Heart left ventricle (tissue), 13 donors: ENCODE data around the gene ELOVL1.

ENCODE experiments used
- CTCF ChIP-seq, 12 donors: fragments of 200-600 bp; sonication (generic) in 4 of 12; IDR thresholded peaks; one replicate each; pipeline versions ENCODE4 v1.5.0 to v1.8.0; 2018 to 2022; ENCODE audit warnings: antibody characterized with exemption in 12 of 12, mild to moderate bottlenecking in 5 of 12
- POLR2A ChIP-seq, 2 donors: fragments of 450-650 bp; IDR thresholded peaks; one replicate each; pipeline ENCODE4 v1.6.1; 2017; ENCODE audit warnings: antibody characterized with exemption in 2 of 2, mild to moderate bottlenecking in 2 of 2, moderate library complexity in 2 of 2
- donor health status: ischemic (EF 13 %, LVEDD 7.1; RV severe dilation, severe dysfunction).
- donor health status: DM: no; HTN: yes; CAD: no.
- donor health status: DM: no; HTN: no; CAD: no.
- donor health status: ischemic (EF 25% LVEDD 6.9; RV normal size, moderate dysfunction).
- donor health status: ischemic (EF 25% LVEDD 5.7; RV mildly dilated, moderate dysfunction).
- donor health status: ischemic (EF 35%, LVEDD 5.7; RV mildly dilated, moderate dysfunction).
- donor health status: nonischemic (EF 11% LVEDD 7.7; RV severe dilation, severe dysfunction).
- donor health status: DM: yes; HTN: yes; CAD: no.
- donor health status: PGD.
- donor health status: ischemic (EF 29% LVEDD 5.4; RV normal size, mild dysfunction).
- donor health status: nonischemic (EF 23%, LVEDD 6.1; RV moderate dilation, normal function).

- no peak for TF ChIP-seq CTCF (IDR thresholded peaks at IDR 0.05)
- no peak for TF ChIP-seq POLR2A (IDR thresholded peaks at IDR 0.05)
Observed at GRCh38 chr1:43322506-43322905, 45.3 kb downstream of the ELOVL1 start.
